GM18505 (cell line): ENCODE measurements around the gene BDH1.

Source experiments
- ATAC-seq: cut with Tn5 transposase; IDR thresholded peaks from one replicate; pipeline ENCODE4 v1.9.1; 2021; ENCODE audit not compliant: unreplicated experiment
- POLR2A ChIP-seq: IDR thresholded peaks from 4 replicates; pipeline ENCODE4 v1.6.1; 2011; ENCODE audit warnings: borderline replicate concordance; ENCODE audit not compliant: insufficient read depth, insufficient read length; ENCODE audit errors: extremely low read depth

The BDH1 gene

GRCh38 chr3:197546307-197547085 lies 9.3 kb downstream of the BDH1 start:
- TF ChIP-seq POLR2A, result no peak
- no peak for ATAC-seq

GRCh38 chr3:197545571-197545970 lies 10.2 kb downstream of the BDH1 start:
- no peak for TF ChIP-seq POLR2A
- ATAC-seq, result no peak

- no peak for ATAC-seq
- no peak for TF ChIP-seq POLR2A
Observed at GRCh38 chr3:197545101-197545500, 10.7 kb downstream of the BDH1 start.

- no peak for ATAC-seq
- no peak for TF ChIP-seq POLR2A
Observed at GRCh38 chr3:197542741-197543454, 12.9 kb downstream of the BDH1 start.

GRCh38 chr3:197541756-197542539 lies 13.8 kb downstream of the BDH1 start:
- ATAC-seq, result no peak
- TF ChIP-seq POLR2A, result no peak

GRCh38 chr3:197540961-197541377 lies 14.8 kb downstream of the BDH1 start:
- ATAC-seq, result no peak
- no peak for TF ChIP-seq POLR2A

- TF ChIP-seq POLR2A, result no peak
- no peak for ATAC-seq
Observed at GRCh38 chr3:197539651-197540051, 16.1 kb downstream of the BDH1 start.

- TF ChIP-seq POLR2A, result no peak
- ATAC-seq, result no peak
Observed at GRCh38 chr3:197533927-197534725, 21.6 kb downstream of the BDH1 start.

GRCh38 chr3:197533396-197533795 lies 22.4 kb downstream of the BDH1 start:
- ATAC-seq, result no peak
- TF ChIP-seq POLR2A, result no peak

- no peak for TF ChIP-seq POLR2A
- no peak for ATAC-seq
Observed at GRCh38 chr3:197532388-197532787, 23.4 kb downstream of the BDH1 start.

- TF ChIP-seq POLR2A, result no peak
- no peak for ATAC-seq
Observed at GRCh38 chr3:197528190-197528589, 27.6 kb downstream of the BDH1 start.

GRCh38 chr3:197527569-197527968 lies 28.2 kb downstream of the BDH1 start:
- no peak for TF ChIP-seq POLR2A
- no peak for ATAC-seq

GRCh38 chr3:197525706-197526105 lies 30.1 kb downstream of the BDH1 start:
- no peak for ATAC-seq
- no peak for TF ChIP-seq POLR2A

- no peak for ATAC-seq
- TF ChIP-seq POLR2A, result no peak
Observed at GRCh38 chr3:197524128-197524527, 31.6 kb downstream of the BDH1 start.

- TF ChIP-seq POLR2A, result no peak
- ATAC-seq, result no peak
Observed at GRCh38 chr3:197523526-197523925, 32.2 kb downstream of the BDH1 start.
